PC-3 (cell line): Measurements from ENCODE around the gene TMEM91. TPM values are rescaled to one million over a fixed set of nuclear protein-coding genes. Genes with fewer than 3 reads are reported as not detected.

Source experiments
- ATAC-seq: fragments of 200-7000 bp; cut with Tn5 transposase; 2 replicates; pipeline ENCODE4 v1.9.1; 2020; ENCODE audit warnings: mild to moderate bottlenecking, moderate library complexity
- BruUV-seq: library from RNA; stranded (reverse); fragments of 400-500 nt; replicated peaks from 2 replicates; lab custom pipeline; 2021; lab: Mats Ljungman, UMichigan
- CTCF ChIA-PET: fragments of 300-600 bp; sonication (Branson Sonifier 250); formaldehyde crosslinking; loops from one replicate; lab custom pipeline; 2022; ENCODE audit warnings: antibody characterized with exemption; lab: Charles Lee
- POLR2A ChIA-PET: fragments of 300-600 bp; sonication (Branson Sonifier 250); formaldehyde crosslinking; loops from one replicate; lab custom pipeline; 2022; ENCODE audit warnings: antibody characterized with exemption; ENCODE audit not compliant: unreplicated experiment; lab: Charles Lee
- DNase-seq: peaks from one replicate; pipeline ENCODE4 v3.0.0-alpha.2; 2015
- H2AFZ ChIP-seq: fragments of 300-600 bp; sonication (generic); 2 replicates; pipeline ENCODE4 v1.6.0; 2016; ENCODE audit warnings: antibody characterized with exemption, low read length
- H3F3A ChIP-seq: fragments of 300-600 bp; sonication (generic); one replicate; pipeline ENCODE4 v1.6.0; 2017; ENCODE audit warnings: antibody characterized with exemption, low read length, control low read depth, mild to moderate bottlenecking; ENCODE audit not compliant: unreplicated experiment
- H3K27ac ChIP-seq: fragments of 300-600 bp; sonication (generic); 2 replicates; pipeline ENCODE4 v1.5.1; 2016; ENCODE audit warnings: mild to moderate bottlenecking, low read length
- H3K27me3 ChIP-seq: fragments of 300-600 bp; sonication (generic); 2 replicates; pipeline ENCODE4 v1.6.1; 2016; ENCODE audit warnings: low read length, mixed read lengths
- H3K36me3 ChIP-seq: fragments of 300-600 bp; sonication (generic); 2 replicates; pipeline ENCODE4 v1.6.1; 2016; ENCODE audit warnings: low read depth, mixed run types, low read length, mixed read lengths
- H3K4me1 ChIP-seq: fragments of 300-600 bp; sonication (generic); 2 replicates; pipeline ENCODE4 v1.5.1; 2016; ENCODE audit warnings: low read length; ENCODE audit not compliant: insufficient read depth
- H3K4me2 ChIP-seq: fragments of 300-600 bp; sonication (generic); 2 replicates; pipeline ENCODE4 v1.6.0; 2016; ENCODE audit warnings: low read length
- H3K4me3 ChIP-seq: fragments of 300-600 bp; sonication (generic); 2 replicates; pipeline ENCODE4 v1.5.1; 2016; ENCODE audit warnings: mild to moderate bottlenecking, low read length, mixed read lengths
- H3K79me2 ChIP-seq: fragments of 300-600 bp; sonication (generic); 2 replicates; pipeline ENCODE4 v1.6.1; 2017; ENCODE audit warnings: low read length, mixed read lengths
- H3K9ac ChIP-seq: fragments of 300-600 bp; sonication (generic); 2 replicates; pipeline ENCODE4 v1.6.0; 2016; ENCODE audit warnings: mild to moderate bottlenecking, low read length
- H3K9me2 ChIP-seq: fragments of 300-600 bp; sonication (generic); replicated peaks from 2 replicates; pipeline ENCODE4 v1.6.1; 2016; ENCODE audit warnings: mixed run types, low read length, mixed read lengths
- H3K9me3 ChIP-seq: fragments of 300-600 bp; sonication (generic); 2 replicates; pipeline ENCODE4 v1.6.1; 2016; ENCODE audit warnings: low read length, mixed read lengths
- H4K20me1 ChIP-seq: fragments of 300-600 bp; sonication (generic); 2 replicates; pipeline ENCODE4 v1.6.1; 2016; ENCODE audit warnings: low read length, mixed read lengths
- EZH2 ChIP-seq: fragments of 300-600 bp; sonication (generic); IDR thresholded peaks from one replicate; pipeline ENCODE4 v1.6.1; 2017; ENCODE audit warnings: antibody characterized with exemption, mild to moderate bottlenecking, low read length; ENCODE audit not compliant: unreplicated experiment
- EZH2phosphoT487 ChIP-seq: fragments of 300-600 bp; sonication (generic); IDR thresholded peaks from 2 replicates; pipeline ENCODE4 v1.6.1; 2018; ENCODE audit warnings: mild to moderate bottlenecking, antibody characterized with exemption, low read length, borderline replicate concordance
- intact Hi-C: fragments of 100-400 bp; cut with micrococcal nuclease; formaldehyde crosslinking; loops from 2 replicates; pipeline ENCODE4 v1.9.0; 2023
- total RNA-seq: library from RNA; depleted of rRNA; stranded (reverse); fragments of >200 nt; gene quantifications from 2 replicates; pipeline ENCODE4 v1.2.3, GENCODE V29; 2014
- TF ChIP-seq, protein P1 (sequence below): fragments of 300-600 bp; sonication (generic); conservative IDR thresholded peaks from 2 replicates; pipeline ENCODE4 v1.5.1; 2017; ENCODE audit warnings: antibody characterized with exemption, low read depth, mild to moderate bottlenecking, low read length

The TMEM91 gene
- total RNA-seq, 1 experiment from 2014 or later = 2.4 TPM

DNA sequence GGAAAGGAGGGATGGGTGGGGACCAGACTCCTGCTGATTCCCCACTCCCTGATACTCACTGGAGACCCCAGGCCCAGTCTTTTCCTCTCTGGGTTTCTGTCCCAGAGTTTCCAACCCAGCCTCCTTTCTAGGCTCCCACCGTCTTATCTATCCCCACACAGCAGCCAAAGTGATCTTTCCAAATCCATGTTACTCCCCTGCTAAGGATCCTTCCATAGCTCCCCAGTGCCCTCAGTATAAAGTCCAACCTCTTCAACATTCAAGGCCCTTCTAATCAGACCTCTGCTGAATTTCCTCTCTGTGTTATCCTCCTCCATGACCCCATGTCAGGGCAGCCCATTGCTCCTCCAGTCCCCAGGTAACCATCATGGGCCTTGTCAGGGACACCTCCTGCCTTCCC lies 21.3 kb upstream of the TMEM91 start:
- Histone ChIP-seq H3K9ac (no peak overlapping the region), H3K36me3 (no peaks in the 10 kb centered on the region), H3K4me2 (no peak overlapping the region), H3F3A (no peaks in the 10 kb centered on the region), H2AFZ (no peak overlapping the region), H3K4me1 (0 out of 2 replicates have a peak, but pooled peaks cover 4% of the 10 kb centered on the region), H4K20me1 (no peaks in the 10 kb centered on the region), H3K9me2 (no peaks in the 10 kb centered on the region), H3K79me2 (peaks cover 31% of the 10 kb centered on the region), H3K4me3 (no peak overlapping the region), H3K27me3 (no peaks in the 10 kb centered on the region), H3K27ac (no peak overlapping the region), H3K9me3 (no peaks in the 10 kb centered on the region)
- DNase-seq (no peak), ATAC-seq (no peak)
- intact Hi-C loops = no loop called here
- ChIA-PET POLR2A (no interaction called here), CTCF (interaction anchor here (0.6 kb wide), 1 partner anchor 30 kb away, joined by 14 read pairs; no protein-coding TSS in a partner anchor)
- BruUV-seq = no TSS peak
- TF ChIP-seq, protein P1, sequence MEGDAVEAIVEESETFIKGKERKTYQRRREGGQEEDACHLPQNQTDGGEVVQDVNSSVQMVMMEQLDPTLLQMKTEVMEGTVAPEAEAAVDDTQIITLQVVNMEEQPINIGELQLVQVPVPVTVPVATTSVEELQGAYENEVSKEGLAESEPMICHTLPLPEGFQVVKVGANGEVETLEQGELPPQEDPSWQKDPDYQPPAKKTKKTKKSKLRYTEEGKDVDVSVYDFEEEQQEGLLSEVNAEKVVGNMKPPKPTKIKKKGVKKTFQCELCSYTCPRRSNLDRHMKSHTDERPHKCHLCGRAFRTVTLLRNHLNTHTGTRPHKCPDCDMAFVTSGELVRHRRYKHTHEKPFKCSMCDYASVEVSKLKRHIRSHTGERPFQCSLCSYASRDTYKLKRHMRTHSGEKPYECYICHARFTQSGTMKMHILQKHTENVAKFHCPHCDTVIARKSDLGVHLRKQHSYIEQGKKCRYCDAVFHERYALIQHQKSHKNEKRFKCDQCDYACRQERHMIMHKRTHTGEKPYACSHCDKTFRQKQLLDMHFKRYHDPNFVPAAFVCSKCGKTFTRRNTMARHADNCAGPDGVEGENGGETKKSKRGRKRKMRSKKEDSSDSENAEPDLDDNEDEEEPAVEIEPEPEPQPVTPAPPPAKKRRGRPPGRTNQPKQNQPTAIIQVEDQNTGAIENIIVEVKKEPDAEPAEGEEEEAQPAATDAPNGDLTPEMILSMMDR = no peak
- TF ChIP-seq EZH2 = no peak
- TF ChIP-seq EZH2phosphoT487 = no peak

DNA sequence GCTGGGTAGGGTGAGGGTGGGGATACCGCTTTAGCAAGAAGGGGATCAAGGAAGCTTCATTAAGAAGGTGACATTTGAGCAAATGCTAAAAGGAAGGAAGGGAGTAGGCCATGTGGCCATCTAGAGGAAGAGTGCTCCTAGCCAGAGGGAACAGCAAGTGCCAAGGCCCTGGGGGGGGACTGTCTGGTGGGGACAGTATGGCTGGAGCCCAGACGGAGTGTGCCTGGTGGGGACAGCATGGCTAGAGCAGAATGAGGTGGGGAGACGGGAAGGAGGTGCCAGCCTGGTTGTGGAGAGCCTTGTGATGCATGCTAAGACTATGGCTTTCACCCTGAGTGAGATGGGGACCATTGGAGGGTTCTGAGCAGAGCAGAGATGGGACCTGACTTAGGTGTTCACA lies 20.5 kb upstream of the TMEM91 start:
- DNase-seq = no peak
- no peaks in the 10 kb centered on the region for H3K36me3 ChIP-seq
- no peak overlapping the region for H2AFZ ChIP-seq
- peaks cover 26% of the 10 kb centered on the region for H3K79me2 ChIP-seq
- H3K9me3 ChIP-seq = no peaks in the 10 kb centered on the region
- no peak overlapping the region for H3K4me3 ChIP-seq
- H4K20me1 ChIP-seq = no peaks in the 10 kb centered on the region
- H3K9ac ChIP-seq = no peak overlapping the region
- 0 out of 2 replicates have a peak, but pooled peaks cover 3% of the 10 kb centered on the region for H3K4me1 ChIP-seq
- no peak overlapping the region for H3K4me2 ChIP-seq
- intact Hi-C loops = no loop called here
- no TSS peak for BruUV-seq
- H3K27me3 ChIP-seq = no peaks in the 10 kb centered on the region
- no peaks in the 10 kb centered on the region for H3F3A ChIP-seq
- CTCF ChIA-PET = no interaction called here
- TF ChIP-seq EZH2 (no peak), EZH2phosphoT487 (no peak)
- TF ChIP-seq, protein P1 = no peak
- POLR2A ChIA-PET = interaction anchor here (0.6 kb wide), 1 partner anchor 8 kb away, joined by 4 read pairs; no protein-coding TSS in a partner anchor
- no peak for ATAC-seq
- no peak overlapping the region for H3K27ac ChIP-seq
- H3K9me2 ChIP-seq = no peaks in the 10 kb centered on the region

DNA sequence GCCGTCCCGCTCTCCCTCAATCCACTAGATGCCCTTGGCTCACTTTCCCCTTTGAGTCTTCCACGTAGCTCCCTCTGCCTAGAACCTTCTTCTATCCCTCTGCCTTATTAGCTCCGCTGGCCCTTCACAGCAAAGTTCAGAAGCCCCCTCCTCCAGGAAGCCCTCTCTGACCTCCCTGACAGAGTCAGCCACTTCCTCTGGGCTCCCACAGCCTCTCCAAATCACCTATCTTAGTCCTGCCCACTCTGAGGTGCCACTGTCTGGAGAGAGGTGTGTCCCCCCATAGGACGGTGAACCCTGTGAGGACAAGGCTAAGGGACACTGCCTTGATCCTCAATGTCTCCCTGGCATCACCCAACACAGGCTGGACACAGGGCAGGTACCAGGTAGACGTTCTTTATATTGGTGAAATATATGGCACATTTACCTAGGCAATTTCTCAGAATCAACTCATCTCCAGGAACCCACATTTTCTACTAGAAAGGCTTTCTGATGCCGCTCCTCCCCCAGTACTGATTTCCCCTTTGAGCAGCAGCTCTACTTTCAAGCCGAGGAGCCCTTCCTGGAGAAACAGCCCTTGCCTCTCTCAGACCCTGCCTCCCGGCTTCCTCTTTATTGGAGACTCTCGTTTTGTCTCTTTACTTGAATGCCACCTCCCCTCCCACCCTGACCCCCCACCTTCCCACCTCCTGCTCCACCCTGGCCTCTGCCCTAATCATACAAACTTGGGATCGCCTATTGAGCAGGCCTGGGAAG lies 19.2 kb upstream of the TMEM91 start:
- no peaks in the 10 kb centered on the region for H3K9me2 ChIP-seq
- H3F3A ChIP-seq = no peaks in the 10 kb centered on the region
- H2AFZ ChIP-seq = no peak overlapping the region
- H3K9ac ChIP-seq = no peak overlapping the region
- H3K4me2 ChIP-seq = no peak overlapping the region
- H3K4me3 ChIP-seq = no peak overlapping the region
- no peaks in the 10 kb centered on the region for H3K27me3 ChIP-seq
- peaks cover 12% of the 10 kb centered on the region for H3K79me2 ChIP-seq
- no peaks in the 10 kb centered on the region for H3K9me3 ChIP-seq
- H3K4me1 ChIP-seq = no peaks in the 10 kb centered on the region
- no peak for ATAC-seq
- no peak for TF ChIP-seq EZH2
- TF ChIP-seq, protein P1 = no peak
- intact Hi-C loops = no loop called here
- no peak overlapping the region for H3K27ac ChIP-seq
- BruUV-seq = no TSS peak
- POLR2A ChIA-PET = no interaction called here
- no peak for DNase-seq
- H3K36me3 ChIP-seq = no peaks in the 10 kb centered on the region
- CTCF ChIA-PET = no interaction called here
- H4K20me1 ChIP-seq = no peaks in the 10 kb centered on the region
